T-helper 1 cell (primary cell): ENCODE data around the gene MAG.

Source experiments
- DNase-seq, 5 donors: peaks; one replicate each; pipeline ENCODE4 v3.0.0-alpha.2; 2012 to 2020

The MAG gene

DNA sequence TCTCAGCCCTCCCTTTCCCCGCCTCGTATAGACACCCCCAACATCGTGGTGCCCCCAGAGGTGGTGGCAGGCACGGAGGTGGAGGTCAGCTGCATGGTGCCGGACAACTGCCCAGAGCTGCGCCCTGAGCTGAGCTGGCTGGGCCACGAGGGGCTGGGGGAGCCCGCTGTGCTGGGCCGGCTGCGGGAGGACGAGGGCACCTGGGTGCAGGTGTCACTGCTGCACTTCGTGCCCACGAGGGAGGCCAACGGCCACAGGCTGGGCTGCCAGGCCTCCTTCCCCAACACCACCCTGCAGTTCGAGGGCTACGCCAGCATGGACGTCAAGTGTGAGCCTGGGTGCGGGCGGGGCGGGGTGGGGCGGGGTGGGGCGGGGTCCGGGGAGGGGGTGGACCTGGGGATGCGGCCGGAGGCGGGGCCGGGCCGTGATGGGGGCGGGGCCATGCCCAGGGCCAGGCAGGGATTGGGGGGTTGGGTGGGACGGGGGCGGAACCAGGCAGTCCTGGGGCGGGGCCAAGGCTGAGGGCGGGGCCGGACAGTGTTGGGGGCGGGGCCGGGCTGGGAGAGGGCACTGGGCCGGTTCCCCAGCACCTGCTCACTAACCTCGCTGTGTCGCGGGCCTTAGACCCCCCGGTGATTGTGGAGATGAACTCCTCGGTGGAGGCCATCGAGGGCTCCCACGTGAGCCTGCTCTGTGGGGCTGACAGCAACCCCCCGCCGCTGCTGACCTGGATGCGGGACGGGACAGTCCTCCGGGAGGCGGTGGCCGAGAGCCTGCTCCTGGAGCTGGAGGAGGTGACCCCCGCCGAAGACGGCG is 7.8 kb downstream of the MAG start:
- DNase-seq, result no peak

DNA sequence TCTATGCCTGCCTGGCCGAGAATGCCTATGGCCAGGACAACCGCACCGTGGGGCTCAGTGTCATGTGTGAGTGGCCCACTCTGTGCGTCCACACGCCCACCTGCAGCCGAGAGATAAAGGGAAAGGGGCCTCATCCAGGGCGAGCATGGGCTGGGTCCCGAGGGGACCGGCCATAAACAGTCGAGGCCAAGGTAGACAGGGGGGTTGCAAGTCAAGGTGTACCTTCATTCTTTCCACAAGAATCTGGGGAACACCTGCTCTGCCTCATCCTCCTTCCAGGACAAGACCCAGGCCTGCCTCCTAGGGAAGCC is 8.3 kb downstream of the MAG start:
- no peak for DNase-seq

DNA sequence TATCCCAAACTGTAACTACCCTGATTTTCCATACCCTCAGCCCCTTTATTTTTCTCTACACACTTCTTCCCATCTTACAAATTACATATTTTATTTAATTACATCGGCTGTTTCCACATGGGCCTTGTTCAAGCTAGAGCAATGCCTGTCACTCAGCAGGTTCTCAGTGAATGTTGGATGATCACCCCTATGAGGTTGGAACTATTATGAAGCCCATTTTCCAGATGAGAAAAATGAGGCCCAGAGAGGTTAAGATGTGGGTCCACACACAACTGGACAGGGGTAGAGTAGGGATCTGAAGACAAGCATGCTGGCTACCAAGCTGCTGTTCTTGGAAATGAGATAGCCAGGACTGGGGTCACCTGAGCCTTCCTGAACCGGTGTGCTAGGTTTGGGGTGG is 10.0 kb downstream of the MAG start:
- no peak for DNase-seq

DNA sequence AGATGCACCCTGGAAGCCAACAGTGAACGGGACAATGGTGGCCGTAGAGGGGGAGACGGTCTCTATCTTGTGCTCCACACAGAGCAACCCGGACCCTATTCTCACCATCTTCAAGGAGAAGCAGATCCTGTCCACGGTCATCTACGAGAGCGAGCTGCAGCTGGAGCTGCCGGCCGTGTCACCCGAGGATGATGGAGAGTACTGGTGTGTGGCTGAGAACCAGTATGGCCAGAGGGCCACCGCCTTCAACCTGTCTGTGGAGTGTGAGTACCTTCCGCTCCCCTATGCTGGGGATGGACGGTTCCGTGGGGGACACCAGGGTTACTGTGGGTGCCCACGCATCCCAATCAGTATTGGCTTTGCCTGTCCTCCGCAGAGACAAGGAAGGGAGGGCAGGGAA is 10.5 kb downstream of the MAG start:
- DNase-seq, result no peak

DNA sequence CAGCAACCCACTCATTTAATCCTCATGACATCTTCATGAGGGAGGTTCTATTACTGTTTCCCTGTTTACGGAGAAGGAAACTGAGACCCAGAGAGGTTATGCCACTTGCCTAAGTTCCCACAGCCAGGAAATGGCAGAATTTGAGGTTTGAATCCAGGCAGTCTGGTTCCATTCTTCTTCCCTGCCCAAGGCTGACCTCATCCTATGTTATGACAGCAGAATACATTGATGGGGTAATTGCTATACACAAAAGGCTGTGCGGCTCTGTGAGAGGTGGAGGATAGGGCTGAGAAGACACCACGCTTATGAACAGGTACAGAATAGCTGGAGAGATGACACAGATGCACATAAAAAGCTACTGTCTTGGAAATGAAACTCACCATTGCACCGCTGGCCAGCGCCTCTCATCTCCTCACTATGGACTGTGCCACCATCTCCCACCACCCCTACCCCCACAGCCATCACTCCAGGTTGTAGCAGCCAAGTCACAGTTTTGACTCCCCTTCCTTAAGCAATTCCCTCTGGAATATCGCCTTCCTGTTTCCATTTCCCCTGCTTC is 11.5 kb downstream of the MAG start:
- no peak for DNase-seq

DNA sequence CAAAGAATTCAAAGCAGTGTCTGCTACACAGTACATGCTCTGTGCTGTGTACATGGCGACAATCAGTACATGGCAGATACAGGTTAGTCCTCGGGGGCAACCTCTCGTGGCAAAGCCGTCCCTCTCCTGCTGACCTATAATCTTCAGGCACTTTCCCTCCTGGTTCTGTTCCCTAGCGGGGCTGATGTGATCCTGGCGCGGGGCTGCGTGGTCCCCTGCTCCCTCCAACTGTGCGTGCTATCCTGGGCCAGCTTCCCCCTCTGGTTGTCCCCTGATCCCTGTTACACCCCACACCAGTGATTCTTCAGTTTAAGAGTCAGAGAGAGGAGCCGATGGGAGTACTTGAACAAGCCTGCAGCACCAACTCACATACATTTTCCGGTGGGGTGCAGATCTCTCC is 12.1 kb downstream of the MAG start:
- DNase-seq, result no peak

DNA sequence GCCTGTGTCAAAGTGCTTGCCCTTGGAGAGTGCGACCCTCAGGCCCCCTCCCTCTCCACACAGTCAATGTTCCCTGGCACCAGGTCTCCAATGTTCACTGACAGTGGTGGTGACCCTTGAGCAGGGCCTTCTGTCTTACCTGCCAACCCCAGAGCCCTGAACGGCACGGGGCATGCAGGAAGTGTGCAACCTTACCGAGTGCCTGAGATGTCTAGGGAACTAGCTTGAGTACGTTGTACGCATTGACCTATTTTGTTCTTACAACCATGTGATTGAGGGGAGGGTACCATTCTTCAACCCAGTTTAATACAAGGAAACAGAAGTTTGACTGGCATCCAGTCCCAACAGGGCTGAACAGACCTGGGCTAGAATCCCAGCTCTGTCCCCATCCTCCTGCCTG is 13.2 kb downstream of the MAG start:
- DNase-seq, result no peak

DNA sequence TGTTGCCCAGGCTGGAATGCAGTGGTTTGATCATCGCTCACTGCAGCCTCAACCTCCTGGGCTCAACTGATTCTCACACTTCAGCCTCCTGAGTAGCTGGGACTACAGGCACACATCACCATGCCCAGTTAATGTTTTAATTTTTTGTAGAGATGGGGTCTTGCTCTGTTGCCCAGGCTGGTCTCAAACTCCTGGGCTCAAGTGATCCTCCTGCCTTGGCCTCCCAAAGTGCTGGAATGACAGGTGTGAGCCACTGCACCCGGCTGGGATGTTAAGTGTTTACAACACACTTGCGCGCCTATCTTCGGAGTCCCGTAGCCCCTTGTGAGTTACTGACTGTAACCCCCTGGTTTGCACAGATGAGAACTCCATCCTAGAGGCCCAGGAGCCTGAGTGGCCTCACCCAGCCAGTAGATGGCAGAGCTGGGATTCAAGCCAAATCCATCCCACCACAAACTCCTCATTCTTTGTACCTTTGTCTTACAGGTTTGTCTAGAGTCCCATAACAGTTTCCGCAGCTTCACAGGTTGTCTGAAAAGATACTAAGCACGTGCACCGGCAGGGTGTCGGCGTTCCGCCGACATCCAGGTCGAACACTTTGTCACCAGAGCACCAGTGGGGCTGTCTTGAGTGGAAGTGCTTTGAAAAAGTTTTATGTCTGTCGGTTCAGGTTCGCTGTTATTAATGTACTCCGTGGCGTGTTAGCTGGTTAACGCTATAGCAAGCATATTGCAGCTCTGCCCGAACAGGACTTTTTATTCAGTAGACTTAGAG is 14.7 kb downstream of the MAG start:
- DNase-seq, result no peak

DNA sequence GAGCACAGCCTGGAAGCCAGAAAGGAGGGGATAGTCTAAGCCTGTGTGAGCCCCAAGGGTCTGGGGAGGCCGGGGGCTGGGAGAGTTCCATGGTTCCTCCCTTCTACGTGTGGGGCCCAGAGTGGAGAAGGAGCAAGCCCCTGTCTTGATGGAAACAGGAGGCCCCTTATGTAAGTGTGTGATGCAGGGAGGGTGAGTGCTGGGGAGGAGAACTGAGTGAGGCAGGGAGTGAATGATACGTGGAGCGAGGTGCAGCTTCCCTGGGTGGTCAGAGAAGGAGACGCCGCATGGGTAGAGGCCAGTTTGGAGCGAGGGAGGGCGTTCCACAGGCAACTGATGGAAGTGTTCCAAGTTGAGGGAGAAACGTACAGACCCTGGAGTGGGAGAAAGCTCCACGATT is 16.0 kb downstream of the MAG start:
- DNase-seq, result no peak

DNA sequence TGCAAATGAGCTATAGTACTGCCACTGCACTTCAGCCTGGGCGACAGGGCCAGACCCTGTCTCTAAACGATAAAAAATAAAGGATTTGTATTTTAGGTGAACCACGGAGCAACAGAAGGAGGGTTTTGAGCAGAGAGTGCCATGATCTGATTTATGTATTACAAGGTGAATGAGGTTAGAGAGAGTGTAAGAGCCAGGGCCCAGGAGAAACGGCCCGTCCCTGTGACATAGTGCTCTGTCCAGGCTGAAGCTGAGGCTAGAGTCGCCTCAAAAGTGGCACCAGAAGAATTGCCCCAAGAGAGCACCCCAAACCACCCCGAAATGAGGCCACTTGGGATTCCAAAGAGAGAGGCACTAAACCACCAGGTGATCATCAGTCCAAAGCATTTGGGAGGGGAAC is 16.9 kb downstream of the MAG start:
- no peak for DNase-seq

DNA sequence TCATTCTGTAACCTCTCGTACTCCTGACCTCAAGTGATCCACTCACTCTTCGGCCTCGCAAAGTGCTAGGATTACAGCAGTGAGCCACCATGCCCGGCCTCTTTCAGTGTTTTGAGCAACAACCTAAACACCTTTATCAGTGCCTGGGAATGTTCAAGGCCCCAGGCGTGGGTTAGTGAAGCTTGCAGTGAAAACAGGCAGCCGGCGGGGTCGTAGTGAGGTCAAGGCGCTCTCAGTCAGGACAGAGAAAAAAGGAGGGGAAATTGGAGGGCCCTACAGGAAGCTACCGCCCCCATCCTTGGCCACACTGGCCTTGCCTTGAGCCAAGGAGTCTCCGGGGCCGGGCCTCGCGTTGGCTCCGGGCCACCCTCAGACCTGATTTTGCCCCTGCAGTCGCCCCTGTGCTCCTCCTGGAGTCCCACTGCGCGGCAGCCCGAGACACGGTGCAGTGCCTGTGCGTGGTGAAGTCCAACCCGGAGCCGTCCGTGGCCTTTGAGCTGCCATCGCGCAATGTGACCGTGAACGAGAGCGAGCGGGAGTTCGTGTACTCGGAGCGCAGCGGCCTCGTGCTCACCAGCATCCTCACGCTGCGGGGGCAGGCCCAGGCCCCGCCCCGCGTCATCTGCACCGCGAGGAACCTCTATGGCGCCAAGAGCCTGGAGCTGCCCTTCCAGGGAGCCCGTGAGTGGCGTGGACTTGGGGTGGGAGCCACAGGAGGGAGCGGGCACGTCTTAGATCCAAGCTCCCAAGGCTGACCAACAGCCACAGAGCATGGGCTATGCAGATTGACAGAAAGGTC is 17.7 kb downstream of the MAG start:
- DNase-seq, result no peak

DNA sequence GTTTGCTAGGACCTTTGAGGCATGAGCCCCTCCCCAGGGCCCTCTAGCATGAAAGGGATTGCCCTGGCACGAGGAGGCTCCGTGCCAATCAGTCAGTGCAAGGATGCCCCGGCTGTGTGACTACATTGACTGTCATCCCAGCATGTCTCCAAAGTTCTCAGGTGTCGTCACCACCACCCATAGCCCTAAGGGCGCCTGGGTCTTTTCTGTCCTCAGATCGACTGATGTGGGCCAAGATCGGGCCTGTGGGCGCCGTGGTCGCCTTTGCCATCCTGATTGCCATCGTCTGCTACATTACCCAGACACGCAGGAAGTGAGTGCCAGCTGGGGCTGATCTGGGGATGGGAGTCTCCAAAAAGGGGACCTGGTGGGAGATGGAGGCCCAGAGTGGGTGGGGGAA is 18.4 kb downstream of the MAG start:
- DNase-seq, result no peak

DNA sequence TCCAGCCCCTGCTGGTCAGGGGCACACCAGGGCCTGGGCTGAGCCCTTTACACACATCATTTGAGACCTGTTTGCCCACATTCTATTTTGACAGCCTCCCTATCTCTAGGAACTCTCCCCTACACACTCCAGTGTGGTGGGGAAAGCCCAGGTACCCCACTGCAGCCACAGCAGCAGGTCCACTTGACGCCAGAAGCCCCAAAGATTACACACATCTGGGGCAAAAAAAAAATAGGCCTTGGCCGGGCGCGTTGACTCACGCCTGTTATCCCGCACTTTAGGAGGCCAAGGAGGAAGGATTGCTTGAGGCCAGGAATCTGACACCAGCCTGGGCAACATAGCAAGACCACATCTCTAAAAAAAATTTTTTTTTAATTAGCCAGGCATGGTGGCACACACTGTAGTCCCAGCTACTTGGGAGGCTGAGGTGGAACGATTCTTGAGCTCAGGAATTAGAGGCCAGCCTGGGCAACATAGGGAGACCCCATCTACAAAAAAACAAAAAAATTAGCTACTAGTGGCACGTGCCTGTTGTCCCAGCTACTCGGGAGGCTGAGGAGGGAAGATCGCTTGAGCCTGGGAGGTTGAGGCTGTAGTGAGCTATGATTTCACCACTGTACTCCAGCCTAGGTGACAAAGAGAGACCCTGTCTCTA is 19.0 kb downstream of the MAG start:
- no peak for DNase-seq

DNA sequence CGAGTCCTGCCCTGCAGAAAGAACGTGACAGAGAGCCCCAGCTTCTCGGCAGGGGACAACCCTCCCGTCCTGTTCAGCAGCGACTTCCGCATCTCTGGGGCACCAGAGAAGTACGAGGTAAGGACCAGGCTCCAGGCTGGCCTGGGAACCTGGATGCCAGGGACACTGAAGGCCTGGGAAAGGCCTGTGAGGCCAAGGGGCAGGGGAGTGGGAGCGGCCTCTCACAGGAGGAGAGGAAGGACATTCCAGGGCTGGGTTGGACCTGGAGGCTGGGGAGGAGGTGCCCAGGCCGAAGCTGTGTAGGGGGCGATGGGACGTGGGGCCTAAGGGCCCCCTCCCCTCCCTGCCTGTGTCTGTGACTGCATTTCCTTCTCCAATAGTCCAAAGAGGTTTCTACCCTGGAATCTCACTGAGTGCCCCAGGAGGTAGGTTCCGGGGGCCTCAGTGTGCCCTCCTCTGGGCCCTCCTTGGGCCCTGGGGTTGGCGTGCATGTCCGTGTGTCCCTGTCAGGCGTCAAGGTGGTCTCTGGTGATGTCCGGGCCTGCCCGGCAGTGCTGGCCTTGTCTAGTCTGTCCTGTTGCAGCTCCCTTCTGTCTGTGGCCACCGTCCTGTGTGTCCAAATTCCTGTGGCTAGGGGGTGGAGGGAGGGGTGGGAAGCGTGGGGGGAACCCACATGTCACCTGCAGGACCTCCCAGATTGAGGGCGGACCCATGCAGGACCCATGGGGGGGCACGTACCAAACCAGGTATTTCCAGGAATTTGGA is 20.1 kb downstream of the MAG start:
- no peak for DNase-seq

DNA sequence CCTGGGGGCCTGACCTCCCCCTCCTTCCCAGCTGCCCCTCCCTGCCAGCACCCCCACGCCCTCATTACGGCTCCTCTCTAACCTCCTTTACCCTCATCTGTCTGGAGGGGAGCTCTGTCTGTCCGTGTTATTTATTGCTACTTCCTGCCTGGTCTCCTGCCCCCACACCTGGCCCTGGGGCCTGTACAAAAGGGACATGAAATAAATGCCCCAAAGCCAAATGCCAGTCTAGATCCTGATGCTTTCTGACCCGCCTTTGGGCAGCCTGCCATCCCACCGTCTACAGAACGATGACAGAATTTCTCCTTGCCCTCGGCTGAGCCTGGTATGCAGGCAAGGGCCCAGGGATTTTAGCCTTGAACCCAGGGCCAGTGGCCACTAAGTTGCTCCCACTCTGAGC is 21.6 kb downstream of the MAG start:
- DNase-seq, result no peak

DNA sequence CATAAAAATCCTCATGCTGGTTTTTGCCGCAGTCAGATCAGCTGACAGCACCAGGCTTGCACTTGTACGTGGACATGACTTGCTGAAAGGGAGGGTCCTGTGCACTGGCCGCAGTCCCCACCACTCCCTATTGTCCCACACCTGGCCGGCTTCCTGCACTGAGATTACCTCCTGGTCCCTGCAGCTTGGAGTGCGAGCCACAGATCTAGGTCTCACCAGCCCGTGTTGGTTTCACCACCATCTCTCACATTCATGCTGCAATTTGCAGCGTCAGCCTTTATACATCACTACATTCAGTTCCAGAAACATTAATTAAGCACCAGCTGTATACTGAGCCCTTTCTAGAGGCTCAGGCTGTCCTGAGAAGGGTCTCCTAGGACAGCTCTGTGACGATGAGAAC is 22.1 kb downstream of the MAG start:
- DNase-seq, result no peak

DNA sequence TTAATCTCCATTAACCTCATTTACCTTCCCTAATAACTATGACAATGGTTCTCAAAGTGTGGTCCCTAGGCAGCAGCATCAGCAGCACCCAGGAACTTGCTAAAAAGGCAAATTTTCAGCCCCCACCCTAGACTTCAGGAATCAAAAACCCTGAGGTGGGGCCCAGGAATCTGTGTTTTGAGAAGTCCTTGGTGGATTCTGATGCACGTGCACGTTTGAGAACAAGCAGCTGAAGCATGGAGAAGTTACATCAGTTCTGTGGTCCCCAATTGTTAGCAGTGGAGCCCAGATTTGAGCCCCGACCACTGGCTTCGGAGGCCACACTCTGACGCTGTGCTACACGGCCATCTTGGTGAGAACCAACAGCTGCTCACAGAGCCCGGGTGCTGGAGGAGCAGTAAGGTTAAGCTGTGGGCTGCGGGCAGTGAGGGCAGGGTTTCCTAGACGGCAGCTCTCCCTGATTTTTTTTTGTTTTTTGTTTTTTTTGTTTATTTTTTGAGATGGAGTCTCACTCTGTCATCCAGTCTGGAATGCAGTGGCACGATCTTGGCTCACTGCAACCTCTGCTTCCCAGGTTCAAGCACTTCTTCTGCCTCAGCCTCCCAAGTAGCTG is 23.0 kb downstream of the MAG start:
- no peak for DNase-seq

DNA sequence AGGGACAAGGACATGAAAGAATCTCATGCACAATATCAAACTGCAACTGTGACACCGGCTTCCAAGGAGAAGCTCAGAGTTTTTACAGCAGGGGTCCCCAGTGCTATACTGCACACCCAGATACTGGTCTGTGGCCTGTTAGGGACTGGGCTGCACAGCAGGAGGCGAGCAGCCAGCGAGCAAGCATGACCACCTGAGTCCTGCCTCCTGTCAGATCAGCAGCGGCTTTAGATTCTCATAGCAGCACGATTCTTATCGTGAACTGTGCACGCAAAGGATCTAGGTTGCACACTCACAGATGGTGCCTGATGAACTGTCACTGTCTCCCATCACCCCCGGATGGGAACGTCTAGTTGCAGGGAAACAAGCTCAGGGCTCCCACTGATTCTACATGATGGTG is 23.9 kb downstream of the MAG start:
- DNase-seq, result no peak

DNA sequence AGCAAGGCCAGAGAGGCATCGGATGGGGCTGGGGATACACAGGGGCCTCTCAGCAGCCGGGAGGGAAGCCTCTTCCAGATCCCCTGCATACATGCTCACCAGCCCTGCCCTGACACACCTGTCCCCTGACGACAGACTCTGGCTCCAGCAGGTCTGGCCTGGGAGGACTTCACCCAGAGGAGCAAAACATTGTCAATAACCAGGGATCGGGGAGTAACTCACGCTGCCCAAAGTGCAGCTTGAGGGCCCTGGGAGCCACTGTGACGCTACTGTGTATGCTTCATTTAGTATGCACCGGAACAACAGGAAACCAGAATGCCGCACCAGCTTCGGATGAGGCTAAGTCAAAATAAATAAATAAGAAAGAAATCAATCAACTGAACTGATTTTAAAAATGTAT is 24.6 kb downstream of the MAG start:
- no peak for DNase-seq

DNA sequence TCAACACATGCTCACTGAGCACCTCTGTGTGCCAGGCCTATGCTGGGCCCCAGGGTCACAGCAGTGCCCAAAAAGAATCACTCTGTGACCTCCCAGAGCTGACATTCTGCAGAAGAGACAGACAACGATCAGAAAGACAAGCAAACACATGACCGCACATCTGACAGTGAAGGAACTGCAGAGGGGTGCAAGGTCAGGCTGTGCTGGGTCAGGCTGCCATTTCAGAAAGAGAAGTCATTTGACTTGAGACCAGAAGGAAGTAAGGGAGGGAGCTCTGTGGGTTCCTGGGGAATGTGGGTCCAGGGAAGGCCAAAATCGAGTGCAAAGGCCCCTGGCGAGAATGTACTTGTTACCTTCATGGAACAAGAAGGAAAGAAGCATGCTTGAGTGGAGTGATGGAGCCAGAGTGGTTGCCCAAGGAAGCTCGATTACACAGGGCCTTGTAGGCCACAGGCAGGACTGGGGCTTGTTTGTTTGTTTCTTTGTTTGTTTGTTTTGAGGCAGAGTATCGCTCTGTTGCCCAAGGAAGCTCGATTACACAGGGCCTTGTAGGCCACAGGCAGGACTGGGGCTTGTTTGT is 25.6 kb downstream of the MAG start:
- DNase-seq, result no peak
